K562 treated with DMSO at 1 percent for 24 hours (cell line): ENCODE measurements around the gene SEMA5A. TPM values are rescaled to one million over a fixed set of nuclear protein-coding genes. Genes with fewer than 3 reads are reported as not detected.

Source experiments
- total RNA-seq: library from RNA; unstranded; fragments of 300-600 nt; gene quantifications from 2 replicates; pipeline ENCODE4 v1.2.3, GENCODE V29; 2022; ENCODE audit warnings: low read depth; ENCODE audit not compliant: insufficient read depth

Gene SEMA5A
- total RNA-seq = not detected in 2 replicates

DNA sequence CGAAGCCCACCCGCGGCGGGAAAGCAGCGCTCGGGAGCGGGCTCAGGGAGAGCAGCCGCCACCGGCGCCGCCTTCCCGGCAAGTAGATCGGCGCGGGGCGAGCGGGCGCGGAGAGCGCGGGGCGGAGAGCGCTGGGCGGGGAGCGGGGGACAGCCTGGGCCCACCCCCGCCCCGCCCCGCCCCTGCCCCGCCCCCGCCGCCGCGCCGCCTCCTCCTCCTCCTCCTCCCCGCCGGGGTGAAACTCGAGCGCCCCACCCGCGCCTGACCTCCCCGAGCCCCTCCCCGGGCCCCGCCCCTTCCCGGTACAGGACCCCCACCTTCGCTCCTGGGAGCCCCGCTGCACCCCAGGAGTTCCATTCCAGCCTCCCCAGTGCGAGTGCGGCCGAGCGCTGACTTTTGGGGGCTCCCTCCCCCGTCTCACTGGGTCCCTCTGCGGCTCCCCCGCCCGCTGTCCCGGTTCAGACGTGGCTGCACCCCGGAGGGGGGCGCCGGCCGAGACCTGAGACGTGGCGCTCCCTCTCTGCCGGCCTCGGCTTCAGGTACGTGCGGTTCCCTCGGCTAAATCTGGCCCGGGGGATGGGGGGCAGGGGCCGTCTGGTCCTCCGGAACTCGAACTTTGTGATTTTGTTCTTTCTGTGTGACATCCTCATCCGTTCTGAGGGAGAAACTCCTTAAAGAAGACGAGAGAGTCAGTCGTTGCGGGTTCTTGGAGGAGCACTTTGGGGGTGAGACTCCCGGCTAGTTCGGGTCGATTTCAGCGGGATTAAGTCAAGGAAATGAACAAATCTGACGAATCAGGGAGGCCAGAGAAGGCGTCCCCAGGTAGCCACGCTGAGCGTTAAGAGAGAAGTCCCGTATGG, at the start of gene SEMA5A:
TSS of gene SEMA5A (minus strand) at position 84 of the 860 bp plus-strand sequence. CDS start 166,129 bp downstream, outside the sequence.

Other genes with a start within 250 kb of the SEMA5A start
- not detected in 2 replicates for gene TAS2R1, start 84.3 kb upstream of the SEMA5A start, total RNA-seq